HCT116 (cell line): ENCODE results near the gene EN2. TPM values are rescaled to one million over a fixed set of nuclear protein-coding genes. Genes with fewer than 3 reads are reported as not detected.

ENCODE experiments used
- ATAC-seq: fragments of 200-7000 bp; cut with Tn5 transposase; 2 replicates; pipeline ENCODE4 v1.9.1; 2020; ENCODE audit warnings: mild to moderate bottlenecking, moderate library complexity
- BruUV-seq: library from RNA; stranded (reverse); fragments of 400-500 nt; replicated peaks from 2 replicates; lab custom pipeline; 2021; lab: Mats Ljungman, UMichigan
- CTCF ChIA-PET: fragments of 300-600 bp; sonication (Branson Sonifier 250); formaldehyde crosslinking; loops from one replicate; lab custom pipeline; 2021; ENCODE audit warnings: antibody characterized with exemption; lab: Charles Lee
- POLR2A ChIA-PET: fragments of 300-600, 350-600 bp; sonication (Branson Sonifier 250); formaldehyde crosslinking; loops from one replicate; lab custom pipeline; 2021; ENCODE audit warnings: antibody characterized with exemption; lab: Charles Lee
- RAD21 ChIA-PET, 2 experiments: fragments of 300-600 bp; sonication (Branson Sonifier 250); formaldehyde crosslinking; loops; one replicate each; lab custom pipeline; 2023; ENCODE audit warnings: low total read pairs in 2 of 2; ENCODE audit not compliant: uncharacterized antibody in 2 of 2, unreplicated experiment in 2 of 2, low non-redundant PET in 1 of 2; lab: Charles Lee
- DNase-seq: peaks from one replicate; pipeline ENCODE4 v3.0.0-alpha.2; 2010; ENCODE audit warnings: low read depth, low spot score
- H2AFZ ChIP-seq: fragments of 200-600 bp; shearing (Covaris generic), sonication (generic); 2 replicates; pipeline ENCODE4 v1.6.1; 2017; ENCODE audit warnings: low read depth, mixed run types, mixed read lengths, antibody characterized with exemption, low read length; ENCODE audit not compliant: poor library complexity, severe bottlenecking
- H3K27ac ChIP-seq: 2 replicates; pipeline ENCODE4 v1.5.1; 2012; ENCODE audit warnings: low read depth, low read length
- H3K27me3 ChIP-seq: fragments of 200-600 bp; sonication (generic); 2 replicates; pipeline ENCODE4 v1.6.1; 2016; ENCODE audit warnings: mixed run types, low read length, mixed read lengths; ENCODE audit not compliant: insufficient read depth
- H3K36me3 ChIP-seq, 2 experiments: fragments of 200-500 bp in 1 of 2; fragments of 200-600 bp in 1 of 2; sonication (Bioruptor generic) in 1 of 2; sonication (generic) in 1 of 2; 2 replicates each; pipeline versions ENCODE4 v1.5.1 to v1.6.1; 2014 to 2016; ENCODE audit warnings: low read length in 2 of 2, inconsistent platforms in 1 of 2, mixed read lengths in 1 of 2, mixed run types in 1 of 2; ENCODE audit not compliant: insufficient read depth in 2 of 2, control insufficient read depth in 1 of 2
- H3K4me1 ChIP-seq, 2 experiments: fragments of 200-600 bp in 1 of 2; sonication (generic) in 1 of 2; 2 replicates each; pipeline versions ENCODE4 v1.5.1 to v1.6.1; 2012 to 2017; ENCODE audit warnings: low read length in 2 of 2, inconsistent platforms in 1 of 2, mild to moderate bottlenecking in 1 of 2, mixed read lengths in 1 of 2, mixed run types in 1 of 2, moderate library complexity in 1 of 2; ENCODE audit not compliant: insufficient read depth in 2 of 2, control insufficient read depth in 1 of 2
- H3K4me2 ChIP-seq: fragments of 200-600 bp; sonication (generic); 2 replicates; pipeline ENCODE4 v1.6.1; 2017; ENCODE audit warnings: mixed run types, low read length, mixed read lengths
- H3K4me3 ChIP-seq, 2 experiments: fragments of 200-600 bp in 1 of 2; sonication (generic) in 1 of 2; replicated peaks in 1 of 2; 2 replicates each; pipeline ENCODE4 v1.5.1; 2011 to 2016; ENCODE audit warnings: low read length in 2 of 2, control low read depth in 1 of 2, low read depth in 1 of 2, mild to moderate bottlenecking in 1 of 2, mixed read lengths in 1 of 2, mixed run types in 1 of 2
- H3K79me2 ChIP-seq: fragments of 200-600 bp; sonication (generic); 2 replicates; pipeline ENCODE4 v1.6.1; 2017; ENCODE audit warnings: mild to moderate bottlenecking, mixed run types, low read length, moderate library complexity, mixed read lengths; ENCODE audit not compliant: insufficient read depth
- H3K9ac ChIP-seq: fragments of 200-600 bp; sonication (generic); 2 replicates; pipeline ENCODE4 v1.6.1; 2016; ENCODE audit warnings: low read length, mixed read lengths
- H3K9me2 ChIP-seq: fragments of 200-600 bp; sonication (generic), shearing (Covaris generic); 2 replicates; pipeline ENCODE4 v1.6.1; 2017; ENCODE audit warnings: mixed run types, mild to moderate bottlenecking, moderate library complexity; ENCODE audit not compliant: insufficient read depth
- H3K9me3 ChIP-seq, 2 experiments: fragments of 200-500 bp in 1 of 2; fragments of 200-600 bp in 1 of 2; sonication (Bioruptor generic) in 1 of 2; sonication (generic) in 1 of 2; 2 replicates each; pipeline ENCODE4 v1.6.1; 2014 to 2017; ENCODE audit warnings: low read length in 2 of 2, mixed read lengths in 2 of 2, inconsistent platforms in 1 of 2, low read depth in 1 of 2, mild to moderate bottlenecking in 1 of 2, mixed run types in 1 of 2, moderate library complexity in 1 of 2; ENCODE audit not compliant: control insufficient read depth in 1 of 2, insufficient read depth in 1 of 2
- H4K20me1 ChIP-seq: fragments of 200-600 bp; sonication (generic), shearing (Covaris generic); 2 replicates; pipeline ENCODE4 v1.6.1; 2017; ENCODE audit warnings: mixed run types, mild to moderate bottlenecking, moderate library complexity; ENCODE audit not compliant: insufficient read depth
- ZFX ChIP-seq: fragments of 450-650 bp; IDR thresholded peaks from 2 replicates; pipeline ENCODE4 v1.6.1; 2017
- ZNF274 ChIP-seq: fragments of 200-500 bp; sonication (Bioruptor generic); IDR thresholded peaks from 2 replicates; pipeline ENCODE4 v1.6.1; 2014; ENCODE audit warnings: mild to moderate bottlenecking, low read depth, low read length, inconsistent platforms
- intact Hi-C: fragments of 100-400 bp; cut with micrococcal nuclease; formaldehyde crosslinking; loops from 2 replicates; pipeline ENCODE4 v1.10.0; 2022
- total RNA-seq: library from RNA; stranded (reverse); gene quantifications from one replicate; pipeline ENCODE4 v1.2.1, GENCODE V29; 2021; ENCODE audit not compliant: unreplicated experiment
- TF ChIP-seq, protein P1 (sequence below): IDR thresholded peaks from 2 replicates; pipeline ENCODE4 v1.6.1; 2012; ENCODE audit warnings: low read depth
- TF ChIP-seq, protein P2 (sequence below): IDR thresholded peaks from 2 replicates; pipeline ENCODE4 v1.6.1; 2012

Gene EN2
- total RNA-seq, 1 experiment from 2014 or later, result 0.32 TPM

DNA sequence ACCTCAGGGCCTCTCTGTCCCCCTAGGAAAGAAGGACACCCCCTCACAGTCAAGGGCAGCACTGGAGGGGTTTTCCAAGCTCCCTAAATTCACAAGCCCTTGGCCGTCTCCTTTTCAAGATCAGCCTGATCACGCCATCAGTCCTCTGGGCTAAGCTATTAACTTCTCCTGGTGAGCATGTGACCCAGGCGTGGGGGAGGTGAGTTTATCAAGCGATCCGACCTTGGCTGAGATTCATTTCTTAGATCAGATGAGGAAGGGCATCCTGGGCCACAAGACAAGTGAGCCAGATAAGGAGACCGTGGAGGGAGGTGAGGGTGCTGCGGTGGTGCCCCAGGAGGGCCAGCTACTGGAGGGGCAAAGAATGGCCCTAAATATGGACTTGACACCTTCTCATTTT lies 19.2 kb upstream of the EN2 start:
- Histone ChIP-seq H3K36me3 (no peaks in the 10 kb centered on the region), H3K9ac (no peak overlapping the region), H3K27ac (no peak overlapping the region), H4K20me1 (no peaks in the 10 kb centered on the region), H3K27me3 (peaks cover 30% of the 10 kb centered on the region; the same call in 1 of the 2 replicates), H3K9me3 (no peaks in the 10 kb centered on the region), H2AFZ (no peak overlapping the region), H3K79me2 (no peaks in the 10 kb centered on the region), H3K4me3 (no peak overlapping the region), H3K9me2 (no peaks in the 10 kb centered on the region), H3K4me2 (no peak overlapping the region), H3K4me1 (no peaks in the 10 kb centered on the region)
- ChIA-PET RAD21 (no interaction called here), CTCF (no interaction called here), POLR2A (no interaction called here)
- TF ChIP-seq, protein P1, sequence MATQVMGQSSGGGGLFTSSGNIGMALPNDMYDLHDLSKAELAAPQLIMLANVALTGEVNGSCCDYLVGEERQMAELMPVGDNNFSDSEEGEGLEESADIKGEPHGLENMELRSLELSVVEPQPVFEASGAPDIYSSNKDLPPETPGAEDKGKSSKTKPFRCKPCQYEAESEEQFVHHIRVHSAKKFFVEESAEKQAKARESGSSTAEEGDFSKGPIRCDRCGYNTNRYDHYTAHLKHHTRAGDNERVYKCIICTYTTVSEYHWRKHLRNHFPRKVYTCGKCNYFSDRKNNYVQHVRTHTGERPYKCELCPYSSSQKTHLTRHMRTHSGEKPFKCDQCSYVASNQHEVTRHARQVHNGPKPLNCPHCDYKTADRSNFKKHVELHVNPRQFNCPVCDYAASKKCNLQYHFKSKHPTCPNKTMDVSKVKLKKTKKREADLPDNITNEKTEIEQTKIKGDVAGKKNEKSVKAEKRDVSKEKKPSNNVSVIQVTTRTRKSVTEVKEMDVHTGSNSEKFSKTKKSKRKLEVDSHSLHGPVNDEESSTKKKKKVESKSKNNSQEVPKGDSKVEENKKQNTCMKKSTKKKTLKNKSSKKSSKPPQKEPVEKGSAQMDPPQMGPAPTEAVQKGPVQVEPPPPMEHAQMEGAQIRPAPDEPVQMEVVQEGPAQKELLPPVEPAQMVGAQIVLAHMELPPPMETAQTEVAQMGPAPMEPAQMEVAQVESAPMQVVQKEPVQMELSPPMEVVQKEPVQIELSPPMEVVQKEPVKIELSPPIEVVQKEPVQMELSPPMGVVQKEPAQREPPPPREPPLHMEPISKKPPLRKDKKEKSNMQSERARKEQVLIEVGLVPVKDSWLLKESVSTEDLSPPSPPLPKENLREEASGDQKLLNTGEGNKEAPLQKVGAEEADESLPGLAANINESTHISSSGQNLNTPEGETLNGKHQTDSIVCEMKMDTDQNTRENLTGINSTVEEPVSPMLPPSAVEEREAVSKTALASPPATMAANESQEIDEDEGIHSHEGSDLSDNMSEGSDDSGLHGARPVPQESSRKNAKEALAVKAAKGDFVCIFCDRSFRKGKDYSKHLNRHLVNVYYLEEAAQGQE, result no peak
- TF ChIP-seq, protein P2, sequence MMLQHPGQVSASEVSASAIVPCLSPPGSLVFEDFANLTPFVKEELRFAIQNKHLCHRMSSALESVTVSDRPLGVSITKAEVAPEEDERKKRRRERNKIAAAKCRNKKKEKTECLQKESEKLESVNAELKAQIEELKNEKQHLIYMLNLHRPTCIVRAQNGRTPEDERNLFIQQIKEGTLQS, result no peak
- no peak for TF ChIP-seq ZFX
- DNase-seq (no peak), ATAC-seq (no peak)
- BruUV-seq, result no TSS peak
- intact Hi-C loops, result no loop called here

GRCh38 chr7:155439311-155440017 lies 18.5 kb upstream of the EN2 start:
- H3K79me2 ChIP-seq, result no peaks in the 10 kb centered on the region
- POLR2A ChIA-PET, result no interaction called here
- H3K9me3 ChIP-seq, result no peaks in the 10 kb centered on the region
- ATAC-seq (no peak), DNase-seq (no peak)
- no peak overlapping the region for H3K9ac ChIP-seq
- no peaks in the 10 kb centered on the region for H3K4me1 ChIP-seq
- no peak overlapping the region for H3K27ac ChIP-seq
- H3K4me3 ChIP-seq, result no peak overlapping the region
- H3K27me3 ChIP-seq, result peaks cover 30% of the 10 kb centered on the region; the same call in 1 of the 2 replicates
- intact Hi-C loops, result no loop called here
- no peaks in the 10 kb centered on the region for H3K9me2 ChIP-seq
- TF ChIP-seq ZFX (no peak), ZNF274 (no peak)
- H4K20me1 ChIP-seq, result no peaks in the 10 kb centered on the region
- BruUV-seq, result no TSS peak
- CTCF ChIA-PET, result no interaction called here
- RAD21 ChIA-PET, result no interaction called here
- H2AFZ ChIP-seq, result no peak overlapping the region
- no peak overlapping the region for H3K4me2 ChIP-seq
- H3K36me3 ChIP-seq, result no peaks in the 10 kb centered on the region
